Globus pallidus (tissue), 1 donor: ENCODE data around the gene AFMID.

Experiments used
- DNase-seq: peaks from one replicate; pipeline ENCODE4 v3.0.0-alpha.2; 2015; ENCODE audit warnings: low spot score

AFMID gene

GRCh38 chr17:78255029-78255656, 68.0 kb downstream of the AFMID start:
- DNase-seq, result no peak

GRCh38 chr17:78255953-78256706, 69.0 kb downstream of the AFMID start:
- DNase-seq, result no peak

- DNase-seq, result no peak
These were observed 69.8 kb downstream of the AFMID start for GRCh38 chr17:78256707-78257591.
